SU-DHL-6 (cell line): Measurements from ENCODE around the gene RSL1D1.

Experiments used
- H2AFZ ChIP-seq: fragments of 200-600 bp; sonication (generic); 2 replicates; pipeline ENCODE4 v1.6.1; 2014; ENCODE audit warnings: low read depth, mild to moderate bottlenecking, moderate library complexity, mixed read lengths, antibody characterized with exemption, low read length; ENCODE audit not compliant: severe bottlenecking
- H3F3A ChIP-seq: fragments of 200-600 bp; shearing (Covaris generic); 2 replicates; pipeline ENCODE4 v1.6.0; 2016; ENCODE audit warnings: antibody characterized with exemption, mild to moderate bottlenecking; ENCODE audit not compliant: insufficient read depth
- H3K27ac ChIP-seq: fragments of 200-600 bp; sonication (generic); 2 replicates; pipeline ENCODE4 v1.5.1; 2016; ENCODE audit warnings: low read depth, mild to moderate bottlenecking, low read length, moderate library complexity, mixed read lengths
- H3K27me3 ChIP-seq: fragments of 200-600 bp; sonication (generic), shearing (Covaris generic); 2 replicates; pipeline ENCODE4 v1.6.0; 2014; ENCODE audit warnings: mild to moderate bottlenecking, low read length
- H3K36me3 ChIP-seq: fragments of 200-600 bp; sonication (generic); 2 replicates; pipeline ENCODE4 v1.6.1; 2014; ENCODE audit warnings: mild to moderate bottlenecking, low read length, mixed read lengths
- H3K4me2 ChIP-seq: fragments of 300-600, 200-600 bp; shearing (Covaris generic), sonication (generic); 2 replicates; pipeline ENCODE4 v1.6.0; 2014; ENCODE audit warnings: low read length, low read depth, mild to moderate bottlenecking; ENCODE audit not compliant: poor library complexity, severe bottlenecking
- H3K4me3 ChIP-seq: fragments of 200-600 bp; sonication (generic); 2 replicates; pipeline ENCODE4 v1.5.1; 2014; ENCODE audit warnings: antibody characterized with exemption, low read length, mild to moderate bottlenecking, mixed read lengths; ENCODE audit not compliant: insufficient read depth, poor library complexity, severe bottlenecking
- H3K79me2 ChIP-seq: fragments of 200-600 bp; sonication (generic); 2 replicates; pipeline ENCODE4 v1.6.1; 2014; ENCODE audit warnings: mild to moderate bottlenecking, low read length, moderate library complexity; ENCODE audit not compliant: insufficient read depth
- H3K9ac ChIP-seq: fragments of 200-600 bp; sonication (generic); 2 replicates; pipeline ENCODE4 v1.7.0; 2014; ENCODE audit warnings: mild to moderate bottlenecking, low read length
- H3K9me2 ChIP-seq: fragments of 200-600 bp; sonication (generic); replicated peaks from 2 replicates; pipeline ENCODE4 v1.6.1; 2014; ENCODE audit warnings: low read length; ENCODE audit not compliant: insufficient read depth
- H3K9me3 ChIP-seq: fragments of 200-600 bp; sonication (generic); 2 replicates; pipeline ENCODE4 v1.6.1; 2014; ENCODE audit warnings: low read length, mixed read lengths; ENCODE audit not compliant: insufficient read depth
- H4K20me1 ChIP-seq: fragments of 200-600 bp; sonication (generic); 2 replicates; pipeline ENCODE4 v1.6.1; 2014; ENCODE audit warnings: low read depth, mild to moderate bottlenecking, antibody characterized with exemption, low read length, moderate library complexity, mixed read lengths
- CTCF ChIP-seq: fragments of 200-600 bp; sonication (generic); IDR thresholded peaks from one replicate; pipeline ENCODE4 v1.5.1; 2017; ENCODE audit warnings: antibody characterized with exemption, mild to moderate bottlenecking, low read length, moderate library complexity; ENCODE audit not compliant: insufficient read depth, poor library complexity, severe bottlenecking
- EZH2phosphoT487 ChIP-seq: fragments of 200-600 bp; sonication (generic), shearing (Covaris generic); conservative IDR thresholded peaks from 2 replicates; pipeline ENCODE4 v1.6.1; 2018; ENCODE audit warnings: mild to moderate bottlenecking, antibody characterized with exemption, low read length, moderate library complexity, mixed read lengths

The RSL1D1 gene

GRCh38 chr16:11795887-11796226 lies 55.5 kb downstream of the RSL1D1 start:
- Histone ChIP-seq H2AFZ (no peak overlapping the region), H3K9ac (peak overlapping the region; percentile 99), H3F3A (peaks cover 14% of the 10 kb centered on the region), H3K79me2 (peaks cover 69% of the 10 kb centered on the region), H3K4me3 (peak overlapping the region; percentile 99), H3K9me2 (no peaks in the 10 kb centered on the region), H4K20me1 (no peaks in the 10 kb centered on the region), H3K27me3 (no peaks in the 10 kb centered on the region), H3K9me3 (no peaks in the 10 kb centered on the region), H3K4me2 (peak overlapping the region; percentile 96), H3K36me3 (peaks cover 6% of the 10 kb centered on the region; the same call in 1 of the 2 replicates), H3K27ac (peak overlapping the region; percentile 82)
- TF ChIP-seq CTCF (no peak), EZH2phosphoT487 (no peak)

DNA sequence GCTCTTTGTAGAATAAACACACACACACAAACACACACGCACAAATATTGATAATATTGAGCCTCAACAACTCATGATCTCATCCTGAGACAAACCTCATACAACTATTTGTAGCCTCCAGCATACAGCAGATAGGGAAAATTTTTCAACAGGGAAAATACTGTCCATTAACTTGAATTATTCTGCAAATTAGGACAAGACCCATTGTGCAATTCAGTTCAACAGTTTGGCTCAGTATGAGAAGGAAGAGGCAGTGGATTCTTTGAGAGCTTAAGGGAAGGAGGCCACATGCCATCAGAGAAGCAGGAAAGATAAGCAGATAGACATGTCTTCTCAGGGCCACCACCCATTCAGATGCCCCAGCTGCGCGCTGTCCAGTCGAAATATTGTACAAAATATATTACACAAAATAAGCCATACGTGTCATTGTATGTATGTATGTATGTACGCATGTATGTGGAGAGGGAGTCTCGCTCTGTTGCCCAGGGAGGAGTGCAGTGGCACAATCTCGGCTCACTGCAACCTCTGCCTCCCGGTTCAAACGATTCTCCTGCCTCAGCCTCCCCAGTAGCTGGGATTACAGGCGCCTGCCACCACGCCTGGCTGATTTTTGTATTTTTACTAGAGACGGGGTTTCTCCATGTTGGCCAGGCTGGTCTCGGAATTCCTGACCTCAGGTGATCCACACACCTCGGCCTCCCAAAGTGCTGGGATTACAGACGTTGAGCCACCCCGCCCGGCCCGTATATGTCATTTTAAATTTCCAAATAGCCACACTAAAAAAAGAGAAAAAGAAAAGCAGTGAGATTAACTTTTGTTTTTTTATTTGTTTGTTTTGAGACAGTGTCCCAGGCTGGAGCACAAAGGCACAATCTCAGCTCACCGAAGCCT lies 56.1 kb downstream of the RSL1D1 start:
- Histone ChIP-seq H3K27me3 (no peaks in the 10 kb centered on the region), H2AFZ (no peak overlapping the region), H3K9me2 (no peaks in the 10 kb centered on the region), H3K9ac (peak overlapping the region; percentile 99), H4K20me1 (peaks cover under 1% of the 10 kb centered on the region; the same call in 1 of the 2 replicates), H3K36me3 (peaks cover 6% of the 10 kb centered on the region; the same call in 1 of the 2 replicates), H3K27ac (peak overlapping the region; percentile 82), H3F3A (peaks cover 14% of the 10 kb centered on the region), H3K4me2 (peak overlapping the region; percentile 96), H3K9me3 (no peaks in the 10 kb centered on the region), H3K4me3 (peak overlapping the region; percentile 99), H3K79me2 (peaks cover 75% of the 10 kb centered on the region)
- TF ChIP-seq CTCF (no peak), EZH2phosphoT487 (no peak)

- Histone ChIP-seq H3F3A (peaks cover 14% of the 10 kb centered on the region), H3K9me2 (no peaks in the 10 kb centered on the region), H3K9ac (0 out of 2 replicates have a peak overlapping the region, but pooled peaks have one; percentile 99), H4K20me1 (peaks cover 4% of the 10 kb centered on the region; the same call in 1 of the 2 replicates), H3K27ac (peak overlapping the region; percentile 2), H3K4me3 (no peak overlapping the region), H3K36me3 (peaks cover 6% of the 10 kb centered on the region; the same call in 1 of the 2 replicates), H3K27me3 (no peaks in the 10 kb centered on the region), H3K9me3 (no peaks in the 10 kb centered on the region), H3K4me2 (peak overlapping the region; percentile 96), H2AFZ (no peak overlapping the region), H3K79me2 (peaks cover 83% of the 10 kb centered on the region)
- TF ChIP-seq EZH2phosphoT487 (no peak), CTCF (no peak)
Observed at GRCh38 chr16:11794447-11794846, 56.9 kb downstream of the RSL1D1 start.
